Mesenchymal stem cell (in vitro differentiated cells and primary cell): ENCODE results near the gene AP3S2.
A peak's percentile ranks its signal among the peaks of the same experiment; 100 is the strongest.

ENCODE experiments used
- DNase-seq: peaks from one replicate; pipeline ENCODE4 v3.0.0-alpha.2; 2013
- H2AFZ ChIP-seq: one replicate; pipeline ENCODE4 v1.6.1; 2013; ENCODE audit warnings: low read depth, mild to moderate bottlenecking, control low read depth, inconsistent platforms, low read length, moderate library complexity
- H2AK5ac ChIP-seq: 2 replicates; pipeline ENCODE4 v1.6.1; 2013; ENCODE audit warnings: low read length, moderate library complexity, mild to moderate bottlenecking, inconsistent platforms; ENCODE audit not compliant: severe bottlenecking
- H2BK120ac ChIP-seq: one replicate; pipeline ENCODE4 v1.6.1; 2013; ENCODE audit warnings: low read depth, mild to moderate bottlenecking, inconsistent platforms, low read length, moderate library complexity
- H2BK12ac ChIP-seq, 2 experiments: one replicate each; pipeline ENCODE4 v1.6.1; 2013; ENCODE audit warnings: inconsistent platforms in 2 of 2, low read length in 2 of 2, mild to moderate bottlenecking in 2 of 2, moderate library complexity in 2 of 2, control low read depth in 1 of 2
- H2BK15ac ChIP-seq: one replicate; pipeline ENCODE4 v1.6.1; 2013; ENCODE audit warnings: mild to moderate bottlenecking, low read depth, inconsistent platforms; ENCODE audit not compliant: poor library complexity, severe bottlenecking
- H2BK5ac ChIP-seq: 2 replicates; pipeline ENCODE4 v1.6.1; 2013; ENCODE audit warnings: low read depth, mild to moderate bottlenecking, low read length, control low read depth, inconsistent platforms; ENCODE audit not compliant: poor library complexity, severe bottlenecking
- H3K14ac ChIP-seq, 2 experiments: one replicate each; pipeline ENCODE4 v1.6.1; 2013; ENCODE audit warnings: inconsistent platforms in 2 of 2, low read length in 2 of 2, control low read depth in 1 of 2, mild to moderate bottlenecking in 1 of 2, moderate library complexity in 1 of 2
- H3K18ac ChIP-seq, 2 experiments: one replicate each; pipeline ENCODE4 v1.6.1; 2013; ENCODE audit warnings: inconsistent platforms in 2 of 2, low read length in 2 of 2, control low read depth in 1 of 2, low read depth in 1 of 2, mild to moderate bottlenecking in 1 of 2
- H3K23ac ChIP-seq, 2 experiments: one replicate each; pipeline ENCODE4 v1.6.1; 2013; ENCODE audit warnings: inconsistent platforms in 2 of 2, low read length in 2 of 2, mild to moderate bottlenecking in 2 of 2, moderate library complexity in 2 of 2, control low read depth in 1 of 2
- H3K27ac ChIP-seq: 2 replicates; pipeline ENCODE4 v1.5.1; 2013; ENCODE audit warnings: mild to moderate bottlenecking, moderate library complexity, low read length, control low read depth, inconsistent platforms; ENCODE audit not compliant: poor library complexity, severe bottlenecking
- H3K27me3 ChIP-seq, 2 experiments: 2 replicates each; pipeline versions ENCODE4 v1.6.1 to v1.7.0; 2013; ENCODE audit warnings: low read length in 2 of 2, mild to moderate bottlenecking in 2 of 2, moderate library complexity in 2 of 2, control low read depth in 1 of 2, inconsistent platforms in 1 of 2; ENCODE audit not compliant: control insufficient read depth in 1 of 2, insufficient read depth in 1 of 2
- H3K36me3 ChIP-seq, 2 experiments: 2 replicates each; pipeline versions ENCODE4 v1.6.1 to v1.7.0; 2013; ENCODE audit warnings: low read length in 2 of 2, control low read depth in 1 of 2, inconsistent platforms in 1 of 2, low read depth in 1 of 2, mild to moderate bottlenecking in 1 of 2; ENCODE audit not compliant: insufficient read depth in 2 of 2, control insufficient read depth in 1 of 2
- H3K4ac ChIP-seq, 2 experiments: one replicate each; pipeline ENCODE4 v1.6.1; 2013; ENCODE audit warnings: inconsistent platforms in 2 of 2, low read length in 2 of 2, mild to moderate bottlenecking in 2 of 2, moderate library complexity in 2 of 2, control low read depth in 1 of 2, low read depth in 1 of 2
- H3K4me1 ChIP-seq: 2 replicates; pipeline ENCODE4 v1.6.1; 2013; ENCODE audit warnings: low read depth, low read length, control low read depth; ENCODE audit not compliant: control insufficient read depth, insufficient read depth
- H3K4me2 ChIP-seq: 2 replicates; pipeline ENCODE4 v1.6.1; 2013; ENCODE audit warnings: low read length, mild to moderate bottlenecking, inconsistent platforms; ENCODE audit not compliant: poor library complexity, severe bottlenecking
- H3K4me3 ChIP-seq, 2 experiments: 2 replicates each; pipeline versions ENCODE4 v1.5.1 to v1.7.0; 2013; ENCODE audit warnings: low read length in 2 of 2, mild to moderate bottlenecking in 2 of 2, control low read depth in 1 of 2, low read depth in 1 of 2; ENCODE audit not compliant: insufficient read depth in 1 of 2
- H3K79me1 ChIP-seq: replicated peaks from 2 replicates; pipeline ENCODE4 v1.6.1; 2013; ENCODE audit warnings: mild to moderate bottlenecking, control low read depth, low read length, inconsistent platforms; ENCODE audit not compliant: poor library complexity, severe bottlenecking
- H3K9ac ChIP-seq: 2 replicates; pipeline ENCODE4 v1.7.0; 2013; ENCODE audit warnings: mild to moderate bottlenecking, low read length, moderate library complexity
- H3K9me3 ChIP-seq: 2 replicates; pipeline ENCODE4 v1.7.0; 2013; ENCODE audit warnings: mild to moderate bottlenecking, low read length; ENCODE audit not compliant: control insufficient read depth
- H4K8ac ChIP-seq: one replicate; pipeline ENCODE4 v1.6.1; 2013; ENCODE audit warnings: inconsistent platforms, mild to moderate bottlenecking, low read length, moderate library complexity
- H4K91ac ChIP-seq: one replicate; pipeline ENCODE4 v1.6.1; 2013; ENCODE audit warnings: mild to moderate bottlenecking, low read length, inconsistent platforms
- WGBS: methylation state at CpG from one replicate; pipeline ENCODE4 v1.1.7; 2013; ENCODE audit warnings: mixed read lengths; 5-methylcytosine and 5-hydroxymethylcytosine counted together

The AP3S2 gene

GRCh38 chr15:89936786-89937265 is 43.0 kb upstream of the AP3S2 start:
- WGBS = 97% methylated on average over 14 of the region's 14 CpGs
- no peak overlapping the region for H3K18ac ChIP-seq
- no peak overlapping the region for H3K4me2 ChIP-seq
- H3K27me3 ChIP-seq = peaks cover 0 to 2% of the 10 kb centered on the region in 2 experiments
- H4K8ac ChIP-seq = no peak overlapping the region
- no peak overlapping the region for H3K9ac ChIP-seq
- no peak overlapping the region for H3K4me3 ChIP-seq
- no peak overlapping the region for H4K91ac ChIP-seq
- no peak overlapping the region for H2BK12ac ChIP-seq
- no peaks in the 10 kb centered on the region for H3K9me3 ChIP-seq
- no peak overlapping the region for H3K27ac ChIP-seq
- H3K14ac ChIP-seq = no peak overlapping the region
- no peak overlapping the region for H2BK5ac ChIP-seq
- H2BK15ac ChIP-seq = no peak overlapping the region
- H2AK5ac ChIP-seq = no peak overlapping the region
- H3K4me1 ChIP-seq = no peaks in the 10 kb centered on the region
- no peak overlapping the region for H3K4ac ChIP-seq
- no peak overlapping the region for H2BK120ac ChIP-seq
- no peaks in the 10 kb centered on the region for H3K79me1 ChIP-seq
- H3K23ac ChIP-seq = no peak overlapping the region
- DNase-seq = no peak
- H2AFZ ChIP-seq = no peak overlapping the region
- no peaks in the 10 kb centered on the region for H3K36me3 ChIP-seq

GRCh38 chr15:89936051-89936785 is 42.4 kb upstream of the AP3S2 start:
- Histone ChIP-seq H3K27me3 (peaks cover 0 to 4% of the 10 kb centered on the region in 2 experiments), H2BK120ac (no peak overlapping the region), H3K23ac (peak overlapping the region in 1 of 2 experiments; percentile 1), H2AFZ (no peak overlapping the region), H3K4me3 (no peak overlapping the region), H3K36me3 (no peaks in the 10 kb centered on the region), H3K27ac (no peak overlapping the region), H3K4ac (no peak overlapping the region), H3K14ac (peak overlapping the region in 1 of 2 experiments; percentile 49), H3K9me3 (no peaks in the 10 kb centered on the region), H3K18ac (no peak overlapping the region), H3K4me2 (no peak overlapping the region), H2BK12ac (no peak overlapping the region), H2AK5ac (no peak overlapping the region), H4K91ac (no peak overlapping the region), H3K79me1 (no peaks in the 10 kb centered on the region), H4K8ac (no peak overlapping the region), H2BK15ac (no peak overlapping the region), H2BK5ac (no peak overlapping the region), H3K4me1 (no peaks in the 10 kb centered on the region), H3K9ac (no peak overlapping the region)
- 95% methylated on average over 8 of the region's 8 CpGs for WGBS
- DNase-seq = no peak

- Histone ChIP-seq H3K9me3 (no peaks in the 10 kb centered on the region), H2BK5ac (no peak overlapping the region), H3K23ac (no peak overlapping the region), H2BK15ac (no peak overlapping the region), H3K4me3 (no peak overlapping the region), H3K9ac (no peak overlapping the region), H3K27ac (no peak overlapping the region), H2BK120ac (no peak overlapping the region), H3K4ac (no peak overlapping the region), H2BK12ac (no peak overlapping the region), H3K4me1 (no peaks in the 10 kb centered on the region), H4K91ac (no peak overlapping the region), H3K79me1 (no peaks in the 10 kb centered on the region), H3K18ac (no peak overlapping the region), H2AK5ac (no peak overlapping the region), H3K36me3 (no peaks in the 10 kb centered on the region), H2AFZ (no peak overlapping the region), H3K14ac (no peak overlapping the region), H3K27me3 (peaks cover 0 to 4% of the 10 kb centered on the region in 2 experiments), H4K8ac (no peak overlapping the region), H3K4me2 (no peak overlapping the region)
- 100% methylated on average over 2 of the region's 3 CpGs for WGBS
- DNase-seq = no peak
Observed at GRCh38 chr15:89932880-89933279, 39.1 kb upstream of the AP3S2 start.

- H2AK5ac ChIP-seq = no peak overlapping the region
- H3K27ac ChIP-seq = no peak overlapping the region
- no peak overlapping the region for H3K23ac ChIP-seq
- DNase-seq = no peak
- H3K27me3 ChIP-seq = peaks cover 0 to 4% of the 10 kb centered on the region in 2 experiments
- no peak overlapping the region for H3K14ac ChIP-seq
- no peak overlapping the region for H2BK12ac ChIP-seq
- H4K91ac ChIP-seq = no peak overlapping the region
- H3K4me2 ChIP-seq = no peak overlapping the region
- H2BK5ac ChIP-seq = no peak overlapping the region
- H3K79me1 ChIP-seq = no peaks in the 10 kb centered on the region
- no peak overlapping the region for H2BK120ac ChIP-seq
- 91% methylated on average over 4 of the region's 4 CpGs for WGBS
- no peaks in the 10 kb centered on the region for H3K36me3 ChIP-seq
- no peak overlapping the region for H3K18ac ChIP-seq
- no peaks in the 10 kb centered on the region for H3K9me3 ChIP-seq
- H2AFZ ChIP-seq = no peak overlapping the region
- H3K4ac ChIP-seq = no peak overlapping the region
- no peak overlapping the region for H2BK15ac ChIP-seq
- no peak overlapping the region for H4K8ac ChIP-seq
- no peak overlapping the region for H3K9ac ChIP-seq
- no peak overlapping the region for H3K4me3 ChIP-seq
- no peaks in the 10 kb centered on the region for H3K4me1 ChIP-seq
Observed at GRCh38 chr15:89928421-89928820, 34.6 kb upstream of the AP3S2 start.
